Measurements from ENCODE around the gene S100A4. TPM values are rescaled to one million over a fixed set of nuclear protein-coding genes. Genes with fewer than 3 reads are reported as not detected.
A peak's percentile ranks its signal among the peaks of the same experiment; 100 is the strongest.

The S100A4 gene
- total and polyA plus RNA-seq, 2 experiments from 2014 or later = 14.2 to 36.0 TPM

DNA sequence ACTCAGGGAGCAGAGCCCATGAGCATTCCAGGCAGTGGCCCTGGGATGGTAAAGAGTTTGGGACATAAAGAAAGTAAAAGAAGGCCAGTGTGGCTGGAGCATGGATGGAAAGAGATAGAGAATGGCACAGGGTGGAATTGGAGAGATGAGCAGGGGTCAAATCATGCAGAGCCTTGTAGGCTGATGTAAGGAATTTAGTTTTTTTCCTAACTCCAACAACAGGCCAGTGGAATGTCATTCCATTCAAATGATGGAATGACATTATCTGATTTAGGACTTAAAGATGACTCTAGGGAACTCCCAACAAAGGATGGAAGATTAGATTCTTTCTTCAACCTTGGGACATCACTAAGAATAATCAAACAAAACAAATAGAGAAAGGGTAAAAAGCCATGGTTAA, 32.9 kb upstream of the S100A4 start:
- Histone ChIP-seq H3K27me3 (ENCODE audit: insufficient read depth) (no peaks in the 10 kb centered on the region), H3K27ac (ENCODE audit: low read depth) (no peak overlapping the region), H3K36me3 (ENCODE audit: insufficient read depth) (no peaks in the 10 kb centered on the region), H4K20me1 (replicated peaks; ENCODE audit: insufficient read depth) (no peaks in the 10 kb centered on the region), H2AFZ (peak overlapping the region; percentile 2; the same call in 1 of the 2 replicates), H3F3A (replicated peaks; ENCODE audit: low read depth) (no peaks in the 10 kb centered on the region), H3K79me2 (replicated peaks; ENCODE audit: insufficient read depth) (no peaks in the 10 kb centered on the region), H3K4me3 (no peak overlapping the region), H3K4me1 (ENCODE audit: insufficient read depth) (peaks cover 6% of the 10 kb centered on the region; the same call in 1 of the 2 replicates), H3K9me2 (ENCODE audit: insufficient read depth) (no peaks in the 10 kb centered on the region), H3K4me2 (no peak overlapping the region)
- ATAC-seq (no peak), DNase-seq (ENCODE audit: low spot score) (no peak)
- Mint-ChIP-seq H3K9me3 (peaks cover 22% of the 10 kb centered on the region; the same call in 2 of the 3 replicates), H3K27me3 (ENCODE audit: insufficient read depth, low read depth, poor library complexity) (peaks cover 4% of the 10 kb centered on the region), H3K4me3 (no peak overlapping the region), H3K27ac (no peak overlapping the region), H3K4me1 (peaks cover 13% of the 10 kb centered on the region), H3K36me3 (ENCODE audit: low read depth) (no peaks in the 10 kb centered on the region; the same call in 1 of the 3 replicates)
- no peak for TF ChIP-seq POLR2AphosphoS5 (IDR thresholded peaks at IDR 0.05; ENCODE audit: low read depth)
- no peak for TF ChIP-seq CREB1 (CRISPR knock-in tag; IDR thresholded peaks at IDR 0.05; ENCODE audit: low read depth)
- no peak for TF ChIP-seq ZNF114 (CRISPR knock-in tag; IDR thresholded peaks at IDR 0.05)
- TF ChIP-seq ZNF331 (CRISPR knock-in tag; IDR thresholded peaks at IDR 0.05; ENCODE audit: low read depth) = no peak

DNA sequence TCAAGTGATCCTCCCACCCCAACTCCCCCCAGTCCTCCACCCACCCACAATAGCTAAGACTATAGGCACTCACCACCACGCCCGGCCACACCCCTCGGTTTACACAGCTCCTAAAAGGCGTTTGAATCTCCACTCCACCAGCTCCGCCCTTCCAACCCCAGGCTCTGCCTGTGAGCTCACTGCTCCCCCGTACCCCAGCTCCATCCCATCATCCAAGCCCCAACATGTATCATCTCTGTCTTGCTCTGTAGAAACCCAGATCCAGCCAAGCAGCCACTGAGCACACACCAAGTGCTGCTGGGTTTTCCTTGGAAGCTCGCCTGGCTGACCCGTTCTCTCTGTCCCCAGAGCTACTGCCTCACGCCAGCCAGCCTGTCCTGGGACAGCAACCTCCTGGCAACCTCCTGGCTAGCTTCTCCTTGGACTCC, 32.0 kb upstream of the S100A4 start:
- H3K4me2 ChIP-seq = no peak overlapping the region
- DNase-seq (ENCODE audit: low spot score) (peak; percentile 11), ATAC-seq (no peak)
- no peak for TF ChIP-seq EZH2 (IDR thresholded peaks at IDR 0.05; ENCODE audit: low read depth, unreplicated experiment)
- TF ChIP-seq CREB1 (CRISPR knock-in tag; IDR thresholded peaks at IDR 0.05; ENCODE audit: low read depth) = no peak
- TF ChIP-seq EZH2phosphoT487 (IDR thresholded peaks at IDR 0.05; ENCODE audit: unreplicated experiment) = no peak
- TF ChIP-seq, protein P1, sequence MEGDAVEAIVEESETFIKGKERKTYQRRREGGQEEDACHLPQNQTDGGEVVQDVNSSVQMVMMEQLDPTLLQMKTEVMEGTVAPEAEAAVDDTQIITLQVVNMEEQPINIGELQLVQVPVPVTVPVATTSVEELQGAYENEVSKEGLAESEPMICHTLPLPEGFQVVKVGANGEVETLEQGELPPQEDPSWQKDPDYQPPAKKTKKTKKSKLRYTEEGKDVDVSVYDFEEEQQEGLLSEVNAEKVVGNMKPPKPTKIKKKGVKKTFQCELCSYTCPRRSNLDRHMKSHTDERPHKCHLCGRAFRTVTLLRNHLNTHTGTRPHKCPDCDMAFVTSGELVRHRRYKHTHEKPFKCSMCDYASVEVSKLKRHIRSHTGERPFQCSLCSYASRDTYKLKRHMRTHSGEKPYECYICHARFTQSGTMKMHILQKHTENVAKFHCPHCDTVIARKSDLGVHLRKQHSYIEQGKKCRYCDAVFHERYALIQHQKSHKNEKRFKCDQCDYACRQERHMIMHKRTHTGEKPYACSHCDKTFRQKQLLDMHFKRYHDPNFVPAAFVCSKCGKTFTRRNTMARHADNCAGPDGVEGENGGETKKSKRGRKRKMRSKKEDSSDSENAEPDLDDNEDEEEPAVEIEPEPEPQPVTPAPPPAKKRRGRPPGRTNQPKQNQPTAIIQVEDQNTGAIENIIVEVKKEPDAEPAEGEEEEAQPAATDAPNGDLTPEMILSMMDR (conservative IDR thresholded peaks at IDR 0.05; ENCODE audit: low read depth in 2 of 2) = no peak
- no peak for TF ChIP-seq JUNB (IDR thresholded peaks at IDR 0.05; ENCODE audit: unreplicated experiment)
- no peak for TF ChIP-seq ZNF331 (CRISPR knock-in tag; IDR thresholded peaks at IDR 0.05; ENCODE audit: low read depth)
- Mint-ChIP-seq H3K36me3 (ENCODE audit: low read depth) (no peaks in the 10 kb centered on the region; the same call in 1 of the 3 replicates), H3K27me3 (ENCODE audit: insufficient read depth, low read depth, poor library complexity) (peaks cover 4% of the 10 kb centered on the region), H3K27ac (no peak overlapping the region), H3K4me3 (no peak overlapping the region), H3K9me3 (peaks cover 23% of the 10 kb centered on the region; the same call in 2 of the 3 replicates), H3K4me1 (peaks cover 13% of the 10 kb centered on the region)
- no peaks in the 10 kb centered on the region for H3F3A ChIP-seq (replicated peaks; ENCODE audit: low read depth)
- no peak overlapping the region; the same call in 1 of the 2 replicates for H2AFZ ChIP-seq
- H4K20me1 ChIP-seq (replicated peaks; ENCODE audit: insufficient read depth) = no peaks in the 10 kb centered on the region
- no peaks in the 10 kb centered on the region for H3K9me2 ChIP-seq (ENCODE audit: insufficient read depth)
- H3K4me1 ChIP-seq (ENCODE audit: insufficient read depth) = peaks cover 6% of the 10 kb centered on the region; the same call in 1 of the 2 replicates
- H3K4me3 ChIP-seq = no peak overlapping the region
- H3K36me3 ChIP-seq (ENCODE audit: insufficient read depth) = no peaks in the 10 kb centered on the region
- H3K27me3 ChIP-seq (ENCODE audit: insufficient read depth) = no peaks in the 10 kb centered on the region
- H3K79me2 ChIP-seq (replicated peaks; ENCODE audit: insufficient read depth) = no peaks in the 10 kb centered on the region
- no peak overlapping the region for H3K27ac ChIP-seq (ENCODE audit: low read depth)

DNA sequence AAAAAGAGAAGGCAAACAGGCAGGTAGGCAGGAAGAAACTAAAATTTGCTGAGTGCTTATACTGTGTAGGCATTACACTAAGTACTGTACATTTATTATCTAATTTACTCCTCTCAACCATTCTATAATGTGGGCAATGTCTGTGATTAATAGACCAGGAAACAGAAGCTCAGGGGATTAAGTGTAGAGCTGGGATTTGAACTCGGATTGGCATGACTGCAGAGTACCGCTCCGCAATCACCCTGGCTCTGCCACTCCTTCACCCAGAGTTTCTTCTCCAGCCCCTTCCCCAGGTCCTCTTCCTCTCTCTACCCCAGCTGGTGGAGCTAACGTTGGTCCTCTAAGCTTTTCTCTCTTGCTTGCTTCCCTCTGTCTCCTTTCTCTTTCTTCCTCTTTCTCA, 31.5 kb upstream of the S100A4 start:
- Histone ChIP-seq H3K9me2 (ENCODE audit: insufficient read depth) (no peaks in the 10 kb centered on the region), H4K20me1 (replicated peaks; ENCODE audit: insufficient read depth) (no peaks in the 10 kb centered on the region), H2AFZ (peak overlapping the region; percentile 14; the same call in 1 of the 2 replicates), H3K4me1 (ENCODE audit: insufficient read depth) (peaks cover 6% of the 10 kb centered on the region; the same call in 1 of the 2 replicates), H3K27me3 (ENCODE audit: insufficient read depth) (no peaks in the 10 kb centered on the region), H3K4me2 (no peak overlapping the region), H3F3A (replicated peaks; ENCODE audit: low read depth) (no peaks in the 10 kb centered on the region), H3K79me2 (replicated peaks; ENCODE audit: insufficient read depth) (no peaks in the 10 kb centered on the region), H3K4me3 (no peak overlapping the region), H3K27ac (ENCODE audit: low read depth) (no peak overlapping the region), H3K36me3 (ENCODE audit: insufficient read depth) (no peaks in the 10 kb centered on the region)
- Mint-ChIP-seq H3K36me3 (ENCODE audit: low read depth) (no peaks in the 10 kb centered on the region; the same call in 1 of the 3 replicates), H3K4me3 (no peak overlapping the region), H3K27ac (no peak overlapping the region), H3K27me3 (ENCODE audit: insufficient read depth, low read depth, poor library complexity) (peaks cover 4% of the 10 kb centered on the region), H3K9me3 (peaks cover 23% of the 10 kb centered on the region; the same call in 2 of the 3 replicates), H3K4me1 (peaks cover 13% of the 10 kb centered on the region)
- ATAC-seq (no peak), DNase-seq (ENCODE audit: low spot score) (no peak)
- TF ChIP-seq POLR2AphosphoS5 (IDR thresholded peaks at IDR 0.05; ENCODE audit: low read depth) = no peak
- TF ChIP-seq, protein P2, sequence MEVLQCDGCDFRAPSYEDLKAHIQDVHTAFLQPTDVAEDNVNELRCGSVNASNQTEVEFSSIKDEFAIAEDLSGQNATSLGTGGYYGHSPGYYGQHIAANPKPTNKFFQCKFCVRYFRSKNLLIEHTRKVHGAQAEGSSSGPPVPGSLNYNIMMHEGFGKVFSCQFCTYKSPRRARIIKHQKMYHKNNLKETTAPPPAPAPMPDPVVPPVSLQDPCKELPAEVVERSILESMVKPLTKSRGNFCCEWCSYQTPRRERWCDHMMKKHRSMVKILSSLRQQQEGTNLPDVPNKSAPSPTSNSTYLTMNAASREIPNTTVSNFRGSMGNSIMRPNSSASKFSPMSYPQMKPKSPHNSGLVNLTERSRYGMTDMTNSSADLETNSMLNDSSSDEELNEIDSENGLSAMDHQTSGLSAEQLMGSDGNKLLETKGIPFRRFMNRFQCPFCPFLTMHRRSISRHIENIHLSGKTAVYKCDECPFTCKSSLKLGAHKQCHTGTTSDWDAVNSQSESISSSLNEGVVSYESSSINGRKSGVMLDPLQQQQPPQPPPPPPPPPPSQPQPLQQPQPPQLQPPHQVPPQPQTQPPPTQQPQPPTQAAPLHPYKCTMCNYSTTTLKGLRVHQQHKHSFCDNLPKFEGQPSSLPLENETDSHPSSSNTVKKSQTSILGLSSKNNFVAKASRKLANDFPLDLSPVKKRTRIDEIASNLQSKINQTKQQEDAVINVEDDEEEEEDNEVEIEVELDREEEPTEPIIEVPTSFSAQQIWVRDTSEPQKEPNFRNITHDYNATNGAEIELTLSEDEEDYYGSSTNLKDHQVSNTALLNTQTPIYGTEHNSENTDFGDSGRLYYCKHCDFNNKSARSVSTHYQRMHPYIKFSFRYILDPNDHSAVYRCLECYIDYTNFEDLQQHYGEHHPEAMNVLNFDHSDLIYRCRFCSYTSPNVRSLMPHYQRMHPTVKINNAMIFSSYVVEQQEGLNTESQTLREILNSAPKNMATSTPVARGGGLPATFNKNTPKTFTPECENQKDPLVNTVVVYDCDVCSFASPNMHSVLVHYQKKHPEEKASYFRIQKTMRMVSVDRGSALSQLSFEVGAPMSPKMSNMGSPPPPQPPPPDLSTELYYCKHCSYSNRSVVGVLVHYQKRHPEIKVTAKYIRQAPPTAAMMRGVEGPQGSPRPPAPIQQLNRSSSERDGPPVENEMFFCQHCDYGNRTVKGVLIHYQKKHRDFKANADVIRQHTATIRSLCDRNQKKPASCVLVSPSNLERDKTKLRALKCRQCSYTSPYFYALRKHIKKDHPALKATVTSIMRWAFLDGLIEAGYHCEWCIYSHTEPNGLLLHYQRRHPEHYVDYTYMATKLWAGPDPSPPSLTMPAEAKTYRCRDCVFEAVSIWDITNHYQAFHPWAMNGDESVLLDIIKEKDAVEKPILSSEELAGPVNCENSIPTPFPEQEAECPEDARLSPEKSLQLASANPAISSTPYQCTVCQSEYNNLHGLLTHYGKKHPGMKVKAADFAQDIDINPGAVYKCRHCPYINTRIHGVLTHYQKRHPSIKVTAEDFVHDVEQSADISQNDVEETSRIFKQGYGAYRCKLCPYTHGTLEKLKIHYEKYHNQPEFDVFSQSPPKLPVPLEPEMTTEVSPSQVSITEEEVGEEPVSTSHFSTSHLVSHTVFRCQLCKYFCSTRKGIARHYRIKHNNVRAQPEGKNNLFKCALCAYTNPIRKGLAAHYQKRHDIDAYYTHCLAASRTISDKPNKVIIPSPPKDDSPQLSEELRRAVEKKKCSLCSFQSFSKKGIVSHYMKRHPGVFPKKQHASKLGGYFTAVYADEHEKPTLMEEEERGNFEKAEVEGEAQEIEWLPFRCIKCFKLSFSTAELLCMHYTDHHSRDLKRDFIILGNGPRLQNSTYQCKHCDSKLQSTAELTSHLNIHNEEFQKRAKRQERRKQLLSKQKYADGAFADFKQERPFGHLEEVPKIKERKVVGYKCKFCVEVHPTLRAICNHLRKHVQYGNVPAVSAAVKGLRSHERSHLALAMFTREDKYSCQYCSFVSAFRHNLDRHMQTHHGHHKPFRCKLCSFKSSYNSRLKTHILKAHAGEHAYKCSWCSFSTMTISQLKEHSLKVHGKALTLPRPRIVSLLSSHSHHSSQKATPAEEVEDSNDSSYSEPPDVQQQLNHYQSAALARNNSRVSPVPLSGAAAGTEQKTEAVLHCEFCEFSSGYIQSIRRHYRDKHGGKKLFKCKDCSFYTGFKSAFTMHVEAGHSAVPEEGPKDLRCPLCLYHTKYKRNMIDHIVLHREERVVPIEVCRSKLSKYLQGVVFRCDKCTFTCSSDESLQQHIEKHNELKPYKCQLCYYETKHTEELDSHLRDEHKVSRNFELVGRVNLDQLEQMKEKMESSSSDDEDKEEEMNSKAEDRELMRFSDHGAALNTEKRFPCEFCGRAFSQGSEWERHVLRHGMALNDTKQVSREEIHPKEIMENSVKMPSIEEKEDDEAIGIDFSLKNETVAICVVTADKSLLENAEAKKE (CRISPR knock-in tag; IDR thresholded peaks at IDR 0.05) = no peak

Measured in GM23338 (cell line).